BE2C (cell line): ENCODE data around the gene RACGAP1.

Source experiments
- DNase-seq: peaks from one replicate; pipeline ENCODE4 v3.0.0-alpha.2; 2020
- H3K27me3 ChIP-seq: fragments of 250-450 bp; sonication (Bioruptor Pico); 2 replicates; pipeline ENCODE4 v1.5.1; 2020; ENCODE audit warnings: mild to moderate bottlenecking
- H3K36me3 ChIP-seq: fragments of 250-450 bp; sonication (Bioruptor Pico); 2 replicates; pipeline ENCODE4 v1.5.1; 2020; ENCODE audit warnings: mild to moderate bottlenecking
- H3K4me1 ChIP-seq: fragments of 250-450 bp; sonication (Bioruptor Pico); 2 replicates; pipeline ENCODE4 v1.5.1; 2020
- H3K4me3 ChIP-seq: 2 replicates; pipeline ENCODE4 v1.5.1; 2011; ENCODE audit warnings: low read depth, low read length
- H3K9me3 ChIP-seq: fragments of 250-450 bp; sonication (Bioruptor Pico); 2 replicates; pipeline ENCODE4 v1.5.1; 2020
- TF ChIP-seq, protein P1 (sequence below): IDR thresholded peaks from 2 replicates; pipeline ENCODE4 v1.5.1; 2012; ENCODE audit warnings: mild to moderate bottlenecking, low read depth, low read length

RACGAP1 gene

DNA sequence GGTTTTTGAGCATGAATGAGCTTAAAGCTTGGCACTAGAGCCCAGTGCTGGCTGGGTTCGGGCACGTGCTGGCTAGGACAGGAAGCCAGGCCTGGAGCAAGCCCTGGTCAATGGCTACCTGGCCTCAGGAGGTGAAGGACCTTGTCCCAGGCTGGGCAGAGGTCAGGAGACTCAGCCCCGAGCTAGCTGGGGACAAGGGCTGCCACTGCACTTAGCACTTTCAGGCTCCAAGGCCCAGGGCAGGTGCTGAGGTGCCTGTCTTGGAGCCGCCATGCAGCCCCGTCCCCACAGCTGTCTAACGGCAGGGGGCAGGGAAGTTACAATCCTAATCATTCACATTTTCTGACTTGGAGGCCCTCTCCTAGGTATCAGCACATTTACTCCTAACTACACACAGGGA lies 56.8 kb downstream of the RACGAP1 start:
- Histone ChIP-seq H3K4me3 (no peak overlapping the region), H3K4me1 (peaks cover 16% of the 10 kb centered on the region), H3K36me3 (no peaks in the 10 kb centered on the region), H3K9me3 (no peaks in the 10 kb centered on the region), H3K27me3 (no peaks in the 10 kb centered on the region)
- no peak for DNase-seq
- TF ChIP-seq, protein P1, sequence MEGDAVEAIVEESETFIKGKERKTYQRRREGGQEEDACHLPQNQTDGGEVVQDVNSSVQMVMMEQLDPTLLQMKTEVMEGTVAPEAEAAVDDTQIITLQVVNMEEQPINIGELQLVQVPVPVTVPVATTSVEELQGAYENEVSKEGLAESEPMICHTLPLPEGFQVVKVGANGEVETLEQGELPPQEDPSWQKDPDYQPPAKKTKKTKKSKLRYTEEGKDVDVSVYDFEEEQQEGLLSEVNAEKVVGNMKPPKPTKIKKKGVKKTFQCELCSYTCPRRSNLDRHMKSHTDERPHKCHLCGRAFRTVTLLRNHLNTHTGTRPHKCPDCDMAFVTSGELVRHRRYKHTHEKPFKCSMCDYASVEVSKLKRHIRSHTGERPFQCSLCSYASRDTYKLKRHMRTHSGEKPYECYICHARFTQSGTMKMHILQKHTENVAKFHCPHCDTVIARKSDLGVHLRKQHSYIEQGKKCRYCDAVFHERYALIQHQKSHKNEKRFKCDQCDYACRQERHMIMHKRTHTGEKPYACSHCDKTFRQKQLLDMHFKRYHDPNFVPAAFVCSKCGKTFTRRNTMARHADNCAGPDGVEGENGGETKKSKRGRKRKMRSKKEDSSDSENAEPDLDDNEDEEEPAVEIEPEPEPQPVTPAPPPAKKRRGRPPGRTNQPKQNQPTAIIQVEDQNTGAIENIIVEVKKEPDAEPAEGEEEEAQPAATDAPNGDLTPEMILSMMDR = no peak

DNA sequence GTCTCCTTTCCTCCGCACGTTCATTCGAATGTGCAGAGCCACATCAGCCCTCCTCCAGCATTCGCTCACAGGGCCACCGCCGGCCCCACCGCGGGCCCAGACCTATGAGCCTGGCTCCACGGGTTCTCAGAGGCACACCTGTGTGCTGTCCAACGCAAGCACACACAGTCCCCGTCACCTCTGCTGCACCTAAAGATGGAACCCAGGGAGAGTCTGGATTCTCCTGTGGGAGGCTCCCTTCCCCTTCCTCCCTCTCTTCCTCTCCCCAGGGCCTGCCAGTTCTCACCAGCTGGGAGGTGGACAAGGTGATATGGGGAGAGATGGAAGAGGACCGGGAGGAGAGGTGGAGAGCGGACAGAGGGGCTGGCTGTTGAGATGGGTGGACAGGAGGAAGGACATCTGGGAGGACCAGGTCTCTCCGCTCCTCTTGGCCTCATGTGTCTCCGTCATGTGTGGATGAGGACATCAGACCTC lies 57.5 kb downstream of the RACGAP1 start:
- no peaks in the 10 kb centered on the region for H3K27me3 ChIP-seq
- TF ChIP-seq, protein P1 = no peak
- no peak for DNase-seq
- H3K4me1 ChIP-seq = peaks cover 11% of the 10 kb centered on the region
- peak overlapping the region; percentile 61 for H3K4me3 ChIP-seq
- H3K36me3 ChIP-seq = no peaks in the 10 kb centered on the region
- no peaks in the 10 kb centered on the region for H3K9me3 ChIP-seq

DNA sequence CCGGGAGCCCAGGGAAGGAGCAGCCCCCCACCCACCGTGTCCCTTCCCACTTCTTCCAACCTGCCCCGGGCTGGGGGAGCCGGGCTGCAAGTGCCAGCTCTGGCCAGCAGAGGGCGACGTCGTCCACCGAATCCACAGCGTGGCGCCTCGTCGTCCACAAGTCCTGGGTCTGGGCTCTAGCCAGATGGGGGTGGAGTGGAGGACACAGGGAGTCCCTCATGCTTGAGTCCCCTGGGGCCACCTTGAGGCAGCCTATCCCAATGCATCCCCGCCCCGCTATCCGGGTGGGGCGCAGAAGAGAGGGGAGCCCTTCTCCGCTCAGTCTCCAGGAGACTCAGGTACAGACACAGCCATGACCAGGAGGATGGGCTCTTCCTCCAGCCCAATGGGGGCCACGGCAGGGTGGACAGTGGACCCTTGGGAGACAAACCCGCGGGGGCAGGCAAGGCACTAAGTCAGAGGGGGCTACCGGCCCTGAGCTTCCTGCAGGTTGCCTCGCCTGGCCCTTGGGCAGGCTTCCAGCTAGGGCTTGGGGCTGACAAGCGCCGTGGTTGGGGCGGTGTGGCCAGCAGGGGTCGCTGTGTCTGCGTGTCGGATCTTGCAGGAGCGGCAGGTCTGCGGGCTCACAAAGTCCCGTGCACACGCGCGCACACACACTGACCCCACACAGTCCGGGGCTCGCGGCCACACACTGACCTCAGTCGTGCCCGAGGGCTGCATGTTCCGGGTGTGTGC lies 58.1 kb downstream of the RACGAP1 start:
- no peaks in the 10 kb centered on the region for H3K36me3 ChIP-seq
- peak; percentile 99 for DNase-seq
- H3K9me3 ChIP-seq = no peaks in the 10 kb centered on the region
- H3K4me3 ChIP-seq = peak overlapping the region; percentile 61
- H3K4me1 ChIP-seq = peaks cover 9% of the 10 kb centered on the region
- TF ChIP-seq, protein P1 = peak; percentile 80
- no peaks in the 10 kb centered on the region for H3K27me3 ChIP-seq

DNA sequence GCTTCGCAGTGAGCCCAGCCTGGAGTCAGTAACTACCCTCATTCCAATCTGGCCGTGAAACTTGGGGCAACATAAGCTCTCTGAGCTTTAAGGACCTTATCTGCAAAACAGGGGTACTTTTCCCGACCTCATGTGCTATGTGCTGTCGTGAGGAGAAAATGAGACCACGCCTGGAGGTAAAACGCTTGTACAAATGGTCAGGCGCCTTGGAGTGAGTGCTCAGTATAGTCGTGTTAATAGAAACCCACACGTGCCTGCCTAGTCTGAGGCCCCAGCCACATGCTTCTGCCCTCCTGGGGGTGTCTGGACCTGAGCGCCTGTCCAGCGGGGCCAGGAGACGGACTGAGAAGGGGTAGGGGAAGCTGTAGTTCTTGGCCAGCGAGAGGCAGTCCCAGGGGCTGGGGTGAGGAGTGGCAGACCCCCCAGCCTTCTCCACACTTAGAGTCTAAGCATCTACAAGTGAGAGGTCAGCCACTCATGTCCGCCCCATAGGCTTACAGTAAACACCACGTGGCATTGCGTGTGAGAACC lies 58.7 kb downstream of the RACGAP1 start:
- DNase-seq = no peak
- no peaks in the 10 kb centered on the region for H3K9me3 ChIP-seq
- H3K36me3 ChIP-seq = no peaks in the 10 kb centered on the region
- no peaks in the 10 kb centered on the region for H3K27me3 ChIP-seq
- TF ChIP-seq, protein P1 = no peak
- peak overlapping the region; percentile 2; the same call in 1 of the 2 replicates for H3K4me3 ChIP-seq
- peaks cover 9% of the 10 kb centered on the region for H3K4me1 ChIP-seq

DNA sequence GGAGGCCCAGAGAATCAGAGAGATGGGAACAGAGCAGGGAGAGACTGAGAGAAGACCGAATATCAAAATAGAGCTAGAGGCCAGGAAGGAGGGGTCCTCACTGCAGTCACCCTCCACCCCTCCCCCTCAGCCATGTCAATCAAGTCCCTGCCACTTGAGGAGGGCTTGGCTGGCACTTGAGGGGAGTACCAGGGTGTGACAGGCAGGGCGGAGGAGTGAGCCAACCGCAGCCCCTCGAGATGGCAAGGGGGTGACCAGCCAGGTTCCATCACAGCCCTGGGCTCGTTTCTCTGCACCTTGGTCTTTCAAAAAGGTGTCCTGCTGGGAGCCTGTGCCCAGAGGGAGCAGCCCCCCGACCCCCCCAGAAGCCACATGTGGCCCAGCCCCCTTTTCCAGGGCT lies 59.5 kb downstream of the RACGAP1 start:
- Histone ChIP-seq H3K4me3 (no peak overlapping the region), H3K4me1 (peaks cover 9% of the 10 kb centered on the region), H3K27me3 (no peaks in the 10 kb centered on the region), H3K36me3 (no peaks in the 10 kb centered on the region), H3K9me3 (no peaks in the 10 kb centered on the region)
- DNase-seq = no peak
- TF ChIP-seq, protein P1 = no peak
